SK-N-SH treated with all-trans-retinoic acid at 6 μM for 48 hours (cell line): ENCODE data around the gene NSD1.
A peak's percentile ranks its signal among the peaks of the same experiment; 100 is the strongest.
"Not testable (repeated sequence)": the region's sequence is repeated elsewhere in the genome, so short reads cannot be mapped to it uniquely, and the experiment has no call there.

Experiments used
- ATAC-seq: fragments of 200-7000 bp; cut with Tn5 transposase; 3 replicates; pipeline ENCODE4 v1.9.1; 2020; ENCODE audit warnings: mild to moderate bottlenecking, moderate library complexity
- CSDC2 ChIP-seq: fragments of 250-450 bp; sonication (Bioruptor Pico); IDR thresholded peaks from 2 replicates; pipeline ENCODE4 v1.5.0; 2020; ENCODE audit warnings: mild to moderate bottlenecking, moderate library complexity
- ESRRG ChIP-seq: fragments of 250-450 bp; sonication (Bioruptor Pico); IDR thresholded peaks from 2 replicates; pipeline ENCODE4 v1.6.1; 2021; ENCODE audit warnings: mild to moderate bottlenecking
- GLIS3 ChIP-seq: fragments of 250-450 bp; sonication (Bioruptor Pico); IDR thresholded peaks from 2 replicates; pipeline ENCODE4 v1.5.0; 2020; ENCODE audit warnings: mild to moderate bottlenecking, moderate library complexity
- OSR1 ChIP-seq: fragments of 250-450 bp; sonication (Bioruptor Pico); IDR thresholded peaks from 2 replicates; pipeline ENCODE4 v1.8.0; 2022; ENCODE audit warnings: moderate library complexity, mild to moderate bottlenecking, inconsistent platforms
- SNAI2 ChIP-seq: fragments of 250-450 bp; sonication (Bioruptor Pico); IDR thresholded peaks from 2 replicates; pipeline ENCODE4 v1.5.0; 2020; ENCODE audit warnings: mild to moderate bottlenecking, moderate library complexity
- TCF4 ChIP-seq: fragments of 250-450 bp; sonication (Bioruptor Pico); IDR thresholded peaks from 2 replicates; pipeline ENCODE4 v1.8.0; 2021; ENCODE audit warnings: mild to moderate bottlenecking, moderate library complexity, borderline replicate concordance
- TOX ChIP-seq: fragments of 250-450 bp; sonication (Bioruptor Pico); IDR thresholded peaks from 2 replicates; pipeline ENCODE4 v1.8.0; 2021; ENCODE audit warnings: mild to moderate bottlenecking, moderate library complexity, borderline replicate concordance
- ZFP3 ChIP-seq: fragments of 250-450 bp; sonication (Bioruptor Pico); IDR thresholded peaks from 2 replicates; pipeline ENCODE4 v1.5.0; 2020; ENCODE audit warnings: mild to moderate bottlenecking, moderate library complexity
- ZFP30 ChIP-seq: fragments of 450-650 bp; formaldehyde crosslinking; IDR thresholded peaks from 2 replicates; pipeline ENCODE4 v1.5.0; 2022; ENCODE audit warnings: mild to moderate bottlenecking, moderate library complexity
- ZNF565 ChIP-seq: fragments of 450-650 bp; formaldehyde crosslinking; conservative IDR thresholded peaks from 2 replicates; pipeline ENCODE4 v1.5.0; 2020; ENCODE audit warnings: low read depth, mild to moderate bottlenecking, moderate library complexity
- TF ChIP-seq, protein P1 (sequence below): fragments of 250-450 bp; sonication (Bioruptor Pico); IDR thresholded peaks from 2 replicates; pipeline ENCODE4 v1.8.0; 2020; ENCODE audit warnings: mild to moderate bottlenecking, moderate library complexity, borderline replicate concordance
- TF ChIP-seq, protein P2 (sequence below): fragments of 250-450 bp; sonication (Bioruptor Pico); IDR thresholded peaks from 2 replicates; pipeline ENCODE4 v1.5.1; 2020; ENCODE audit warnings: low read depth, mild to moderate bottlenecking, moderate library complexity
- TF ChIP-seq, protein P3 (sequence below): fragments of 250-450 bp; sonication (Bioruptor Pico); IDR thresholded peaks from 2 replicates; pipeline ENCODE4 v1.8.0; 2021; ENCODE audit warnings: low read depth, mild to moderate bottlenecking, moderate library complexity, borderline replicate concordance
- TF ChIP-seq, protein P4 (sequence below): fragments of 250-450 bp; sonication (Bioruptor Pico); IDR thresholded peaks from 2 replicates; pipeline ENCODE4 v1.5.0; 2020; ENCODE audit warnings: mild to moderate bottlenecking, moderate library complexity
- TF ChIP-seq, protein P5 (sequence below): fragments of 250-450 bp; sonication (Bioruptor Pico); IDR thresholded peaks from 2 replicates; pipeline ENCODE4 v1.5.1; 2021; ENCODE audit warnings: mild to moderate bottlenecking, moderate library complexity

NSD1 gene

DNA sequence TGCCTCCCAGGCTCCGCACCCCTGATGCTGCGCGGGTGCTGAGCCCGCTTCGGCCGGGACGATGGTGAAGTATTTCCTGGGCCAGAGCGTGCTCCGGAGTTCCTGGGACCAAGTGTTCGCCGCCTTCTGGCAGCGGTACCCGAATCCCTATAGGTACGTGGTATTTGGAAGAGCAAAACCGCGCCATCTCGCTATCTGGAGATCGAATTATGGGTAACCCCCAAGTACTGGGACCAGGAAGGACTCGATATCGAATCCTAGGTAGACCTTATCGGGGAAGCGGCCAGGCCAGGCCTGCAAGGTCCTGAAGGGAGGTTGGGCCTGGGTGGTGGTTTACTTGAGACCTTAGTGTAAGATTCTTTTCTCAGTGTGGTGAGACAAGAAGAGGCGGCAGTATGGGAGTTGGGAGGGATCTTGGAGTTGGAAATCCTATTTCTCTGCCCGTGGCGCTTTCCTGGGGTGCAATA lies 170.4 kb downstream of the NSD1 start:
- TF ChIP-seq, protein P1, sequence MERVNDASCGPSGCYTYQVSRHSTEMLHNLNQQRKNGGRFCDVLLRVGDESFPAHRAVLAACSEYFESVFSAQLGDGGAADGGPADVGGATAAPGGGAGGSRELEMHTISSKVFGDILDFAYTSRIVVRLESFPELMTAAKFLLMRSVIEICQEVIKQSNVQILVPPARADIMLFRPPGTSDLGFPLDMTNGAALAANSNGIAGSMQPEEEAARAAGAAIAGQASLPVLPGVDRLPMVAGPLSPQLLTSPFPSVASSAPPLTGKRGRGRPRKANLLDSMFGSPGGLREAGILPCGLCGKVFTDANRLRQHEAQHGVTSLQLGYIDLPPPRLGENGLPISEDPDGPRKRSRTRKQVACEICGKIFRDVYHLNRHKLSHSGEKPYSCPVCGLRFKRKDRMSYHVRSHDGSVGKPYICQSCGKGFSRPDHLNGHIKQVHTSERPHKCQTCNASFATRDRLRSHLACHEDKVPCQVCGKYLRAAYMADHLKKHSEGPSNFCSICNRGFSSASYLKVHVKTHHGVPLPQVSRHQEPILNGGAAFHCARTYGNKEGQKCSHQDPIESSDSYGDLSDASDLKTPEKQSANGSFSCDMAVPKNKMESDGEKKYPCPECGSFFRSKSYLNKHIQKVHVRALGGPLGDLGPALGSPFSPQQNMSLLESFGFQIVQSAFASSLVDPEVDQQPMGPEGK (CRISPR knock-in tag): no peak
- TF ChIP-seq CSDC2: no peak
- TF ChIP-seq ESRRG: no peak
- TF ChIP-seq, protein P2, sequence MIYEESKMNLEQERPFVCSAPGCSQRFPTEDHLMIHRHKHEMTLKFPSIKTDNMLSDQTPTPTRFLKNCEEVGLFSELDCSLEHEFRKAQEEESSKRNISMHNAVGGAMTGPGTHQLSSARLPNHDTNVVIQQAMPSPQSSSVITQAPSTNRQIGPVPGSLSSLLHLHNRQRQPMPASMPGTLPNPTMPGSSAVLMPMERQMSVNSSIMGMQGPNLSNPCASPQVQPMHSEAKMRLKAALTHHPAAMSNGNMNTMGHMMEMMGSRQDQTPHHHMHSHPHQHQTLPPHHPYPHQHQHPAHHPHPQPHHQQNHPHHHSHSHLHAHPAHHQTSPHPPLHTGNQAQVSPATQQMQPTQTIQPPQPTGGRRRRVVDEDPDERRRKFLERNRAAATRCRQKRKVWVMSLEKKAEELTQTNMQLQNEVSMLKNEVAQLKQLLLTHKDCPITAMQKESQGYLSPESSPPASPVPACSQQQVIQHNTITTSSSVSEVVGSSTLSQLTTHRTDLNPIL (CRISPR knock-in tag): no peak
- no peak for TF ChIP-seq ZNF565
- no peak for TF ChIP-seq SNAI2 (CRISPR knock-in tag)
- TF ChIP-seq, protein P3, sequence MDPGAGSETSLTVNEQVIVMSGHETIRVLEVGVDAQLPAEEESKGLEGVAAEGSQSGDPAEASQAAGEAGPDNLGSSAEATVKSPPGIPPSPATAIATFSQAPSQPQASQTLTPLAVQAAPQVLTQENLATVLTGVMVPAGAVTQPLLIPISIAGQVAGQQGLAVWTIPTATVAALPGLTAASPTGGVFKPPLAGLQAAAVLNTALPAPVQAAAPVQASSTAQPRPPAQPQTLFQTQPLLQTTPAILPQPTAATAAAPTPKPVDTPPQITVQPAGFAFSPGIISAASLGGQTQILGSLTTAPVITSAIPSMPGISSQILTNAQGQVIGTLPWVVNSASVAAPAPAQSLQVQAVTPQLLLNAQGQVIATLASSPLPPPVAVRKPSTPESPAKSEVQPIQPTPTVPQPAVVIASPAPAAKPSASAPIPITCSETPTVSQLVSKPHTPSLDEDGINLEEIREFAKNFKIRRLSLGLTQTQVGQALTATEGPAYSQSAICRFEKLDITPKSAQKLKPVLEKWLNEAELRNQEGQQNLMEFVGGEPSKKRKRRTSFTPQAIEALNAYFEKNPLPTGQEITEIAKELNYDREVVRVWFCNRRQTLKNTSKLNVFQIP (CRISPR knock-in tag): no peak
- TF ChIP-seq, protein P4, sequence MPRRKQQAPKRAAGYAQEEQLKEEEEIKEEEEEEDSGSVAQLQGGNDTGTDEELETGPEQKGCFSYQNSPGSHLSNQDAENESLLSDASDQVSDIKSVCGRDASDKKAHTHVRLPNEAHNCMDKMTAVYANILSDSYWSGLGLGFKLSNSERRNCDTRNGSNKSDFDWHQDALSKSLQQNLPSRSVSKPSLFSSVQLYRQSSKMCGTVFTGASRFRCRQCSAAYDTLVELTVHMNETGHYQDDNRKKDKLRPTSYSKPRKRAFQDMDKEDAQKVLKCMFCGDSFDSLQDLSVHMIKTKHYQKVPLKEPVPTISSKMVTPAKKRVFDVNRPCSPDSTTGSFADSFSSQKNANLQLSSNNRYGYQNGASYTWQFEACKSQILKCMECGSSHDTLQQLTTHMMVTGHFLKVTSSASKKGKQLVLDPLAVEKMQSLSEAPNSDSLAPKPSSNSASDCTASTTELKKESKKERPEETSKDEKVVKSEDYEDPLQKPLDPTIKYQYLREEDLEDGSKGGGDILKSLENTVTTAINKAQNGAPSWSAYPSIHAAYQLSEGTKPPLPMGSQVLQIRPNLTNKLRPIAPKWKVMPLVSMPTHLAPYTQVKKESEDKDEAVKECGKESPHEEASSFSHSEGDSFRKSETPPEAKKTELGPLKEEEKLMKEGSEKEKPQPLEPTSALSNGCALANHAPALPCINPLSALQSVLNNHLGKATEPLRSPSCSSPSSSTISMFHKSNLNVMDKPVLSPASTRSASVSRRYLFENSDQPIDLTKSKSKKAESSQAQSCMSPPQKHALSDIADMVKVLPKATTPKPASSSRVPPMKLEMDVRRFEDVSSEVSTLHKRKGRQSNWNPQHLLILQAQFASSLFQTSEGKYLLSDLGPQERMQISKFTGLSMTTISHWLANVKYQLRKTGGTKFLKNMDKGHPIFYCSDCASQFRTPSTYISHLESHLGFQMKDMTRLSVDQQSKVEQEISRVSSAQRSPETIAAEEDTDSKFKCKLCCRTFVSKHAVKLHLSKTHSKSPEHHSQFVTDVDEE (CRISPR knock-in tag): no peak
- no peak for TF ChIP-seq TCF4
- TF ChIP-seq, protein P5, sequence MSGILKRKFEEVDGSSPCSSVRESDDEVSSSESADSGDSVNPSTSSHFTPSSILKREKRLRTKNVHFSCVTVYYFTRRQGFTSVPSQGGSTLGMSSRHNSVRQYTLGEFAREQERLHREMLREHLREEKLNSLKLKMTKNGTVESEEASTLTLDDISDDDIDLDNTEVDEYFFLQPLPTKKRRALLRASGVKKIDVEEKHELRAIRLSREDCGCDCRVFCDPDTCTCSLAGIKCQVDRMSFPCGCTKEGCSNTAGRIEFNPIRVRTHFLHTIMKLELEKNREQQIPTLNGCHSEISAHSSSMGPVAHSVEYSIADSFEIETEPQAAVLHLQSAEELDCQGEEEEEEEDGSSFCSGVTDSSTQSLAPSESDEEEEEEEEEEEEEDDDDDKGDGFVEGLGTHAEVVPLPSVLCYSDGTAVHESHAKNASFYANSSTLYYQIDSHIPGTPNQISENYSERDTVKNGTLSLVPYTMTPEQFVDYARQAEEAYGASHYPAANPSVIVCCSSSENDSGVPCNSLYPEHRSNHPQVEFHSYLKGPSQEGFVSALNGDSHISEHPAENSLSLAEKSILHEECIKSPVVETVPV (CRISPR knock-in tag): no peak
- TF ChIP-seq OSR1 (CRISPR knock-in tag): no peak
- no peak for TF ChIP-seq ZFP3 (CRISPR knock-in tag)
- TF ChIP-seq GLIS3 (CRISPR knock-in tag): no peak
- TF ChIP-seq TOX (CRISPR knock-in tag): no peak
- ATAC-seq: no peak

DNA sequence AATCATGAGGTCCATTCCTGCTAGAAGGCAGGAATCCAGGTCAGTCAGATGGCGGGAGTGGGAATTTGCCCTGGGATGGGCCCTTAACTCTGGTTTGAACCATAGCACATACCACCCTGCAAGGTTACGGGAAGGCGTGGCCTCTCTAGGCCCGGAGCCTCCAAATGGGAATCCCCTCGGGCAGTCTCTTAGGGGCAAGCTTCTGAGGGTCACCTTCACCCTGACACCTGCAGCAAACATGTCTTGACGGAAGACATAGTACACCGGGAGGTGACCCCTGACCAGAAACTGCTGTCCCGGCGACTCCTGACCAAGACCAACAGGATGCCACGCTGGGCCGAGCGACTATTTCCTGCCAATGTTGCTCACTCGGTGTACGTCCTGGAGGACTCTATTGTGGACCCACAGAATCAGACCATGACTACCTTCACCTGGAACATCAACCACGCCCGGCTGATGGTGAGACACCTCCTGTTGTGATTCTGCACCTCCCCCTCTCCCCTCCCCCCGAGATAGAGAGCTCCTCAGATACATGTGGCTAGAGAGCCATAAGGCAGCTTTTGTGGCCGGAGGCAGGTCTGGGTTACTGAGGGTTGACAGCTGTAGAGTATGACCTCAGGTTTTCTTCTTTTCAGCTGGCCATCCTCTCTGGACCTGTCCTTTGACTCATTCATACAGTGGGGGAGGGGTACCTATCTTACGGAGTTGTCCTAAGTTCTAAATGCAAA lies 171.0 kb downstream of the NSD1 start:
- TF ChIP-seq, protein P4 (CRISPR knock-in tag): no peak
- TF ChIP-seq CSDC2: no peak
- no peak for TF ChIP-seq ZFP30 (CRISPR knock-in tag)
- TF ChIP-seq SNAI2 (CRISPR knock-in tag): no peak
- no peak for TF ChIP-seq TCF4
- no peak for TF ChIP-seq OSR1 (CRISPR knock-in tag)
- peak; percentile 9; the same call in 1 of the 3 replicates for ATAC-seq

DNA sequence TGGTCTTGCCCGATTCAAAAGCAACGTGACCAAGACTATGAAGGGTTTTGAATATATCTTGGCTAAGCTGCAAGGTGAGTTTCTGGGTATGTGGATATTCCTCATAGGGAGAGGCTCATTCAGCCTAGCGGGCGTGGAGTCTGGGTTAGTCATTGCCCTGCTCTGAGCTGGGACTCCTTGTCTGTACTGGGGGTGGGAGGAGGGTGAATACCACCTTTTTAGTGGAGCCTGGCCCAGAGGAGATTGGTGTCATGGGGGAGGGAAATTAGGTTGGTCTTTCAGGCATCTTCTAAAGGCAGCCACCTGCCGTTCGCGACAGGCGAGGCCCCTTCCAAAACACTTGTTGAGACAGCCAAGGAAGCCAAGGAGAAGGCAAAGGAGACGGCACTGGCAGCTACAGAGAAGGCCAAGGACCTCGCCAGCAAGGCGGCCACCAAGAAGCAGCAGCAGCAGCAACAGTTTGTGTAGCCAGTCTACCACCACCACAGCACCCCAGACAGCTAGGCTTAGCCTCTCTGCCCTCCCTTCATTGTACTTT lies 172.6 kb downstream of the NSD1 start:
- not testable (repeated sequence) for ATAC-seq
